H9 (cell line): ENCODE measurements around the gene AACS. TPM values are rescaled to one million over a fixed set of nuclear protein-coding genes. Genes with fewer than 3 reads are reported as not detected.

Experiments used
- DNase-seq: peaks from one replicate; pipeline ENCODE4 v3.0.0-alpha.2; 2017
- H2AFZ ChIP-seq: one replicate; pipeline ENCODE4 v1.6.1; 2013; ENCODE audit warnings: mild to moderate bottlenecking, low read length, control low read depth, moderate library complexity
- H2AK5ac ChIP-seq: 2 replicates; pipeline ENCODE4 v1.6.1; 2013; ENCODE audit warnings: low read length, control low read depth, mixed read lengths; ENCODE audit not compliant: insufficient read length
- H2BK120ac ChIP-seq: one replicate; pipeline ENCODE4 v1.6.1; 2013; ENCODE audit warnings: low read depth, mild to moderate bottlenecking, low read length, control low read depth, inconsistent platforms; ENCODE audit not compliant: poor library complexity, severe bottlenecking
- H2BK12ac ChIP-seq: 2 replicates; pipeline ENCODE4 v1.6.1; 2013; ENCODE audit warnings: low read length, control low read depth, mixed read lengths, low read depth; ENCODE audit not compliant: insufficient read length
- H2BK15ac ChIP-seq: 2 replicates; pipeline ENCODE4 v1.6.1; 2013; ENCODE audit warnings: low read depth, low read length, control low read depth
- H2BK20ac ChIP-seq: one replicate; pipeline ENCODE4 v1.6.1; 2013; ENCODE audit warnings: low read depth, mild to moderate bottlenecking, low read length, control low read depth, inconsistent platforms; ENCODE audit not compliant: poor library complexity, severe bottlenecking
- H2BK5ac ChIP-seq: 2 replicates; pipeline ENCODE4 v1.6.1; 2013; ENCODE audit warnings: low read length, control low read depth, mixed read lengths; ENCODE audit not compliant: insufficient read length
- H3K14ac ChIP-seq: 2 replicates; pipeline ENCODE4 v1.6.1; 2013; ENCODE audit warnings: low read length, control low read depth; ENCODE audit not compliant: insufficient read depth
- H3K18ac ChIP-seq: 2 replicates; pipeline ENCODE4 v1.6.1; 2013; ENCODE audit warnings: low read depth, mild to moderate bottlenecking, mixed read lengths, low read length, control low read depth; ENCODE audit not compliant: insufficient read length
- H3K23ac ChIP-seq: 2 replicates; pipeline ENCODE4 v1.6.1; 2013; ENCODE audit warnings: low read length, control low read depth, mixed read lengths, low read depth; ENCODE audit not compliant: insufficient read length
- H3K23me2 ChIP-seq: 2 replicates; pipeline ENCODE4 v1.6.1; 2013; ENCODE audit warnings: low read depth, mild to moderate bottlenecking, mixed read lengths, low read length, control low read depth; ENCODE audit not compliant: insufficient read length, poor library complexity, severe bottlenecking
- H3K27ac ChIP-seq: 2 replicates; pipeline ENCODE4 v1.5.1; 2013; ENCODE audit warnings: low read length, control low read depth, mixed read lengths, low read depth; ENCODE audit not compliant: insufficient read length
- H3K27me3 ChIP-seq: 2 replicates; pipeline ENCODE4 v1.6.1; 2013; ENCODE audit warnings: low read length, control low read depth, inconsistent platforms; ENCODE audit not compliant: insufficient read depth
- H3K4ac ChIP-seq: 2 replicates; pipeline ENCODE4 v1.6.1; 2013; ENCODE audit warnings: low read depth, mild to moderate bottlenecking, control low read depth, inconsistent platforms, low read length, moderate library complexity
- H3K4me1 ChIP-seq: 2 replicates; pipeline ENCODE4 v1.6.1; 2013; ENCODE audit warnings: low read length, control low read depth, inconsistent platforms; ENCODE audit not compliant: insufficient read depth
- H3K4me2 ChIP-seq: 2 replicates; pipeline ENCODE4 v1.6.1; 2013; ENCODE audit warnings: low read length, control low read depth, mixed read lengths; ENCODE audit not compliant: insufficient read length, insufficient read depth
- H3K56ac ChIP-seq: 2 replicates; pipeline ENCODE4 v1.6.1; 2013; ENCODE audit warnings: low read depth, mild to moderate bottlenecking, mixed read lengths, low read length, control low read depth; ENCODE audit not compliant: insufficient read length
- H3K79me1 ChIP-seq: 2 replicates; pipeline ENCODE4 v1.6.1; 2013; ENCODE audit warnings: low read depth, mild to moderate bottlenecking, moderate library complexity, low read length, control low read depth, inconsistent platforms; ENCODE audit not compliant: insufficient read depth, poor library complexity, severe bottlenecking
- H3K79me2 ChIP-seq: 2 replicates; pipeline ENCODE4 v1.6.1; 2013; ENCODE audit warnings: low read length, control low read depth, inconsistent platforms; ENCODE audit not compliant: insufficient read depth
- H3K9ac ChIP-seq: 2 replicates; pipeline ENCODE4 v1.6.1; 2013; ENCODE audit warnings: low read length, control low read depth, mixed read lengths; ENCODE audit not compliant: insufficient read length; ENCODE audit errors: extremely low read depth
- H3K9me3 ChIP-seq: one replicate; pipeline ENCODE4 v1.6.1; 2013; ENCODE audit warnings: low read depth, low read length, inconsistent platforms; ENCODE audit not compliant: control insufficient read depth
- H3T11ph ChIP-seq: one replicate; pipeline ENCODE4 v1.6.1; 2013; ENCODE audit warnings: mild to moderate bottlenecking, low read length, control low read depth, inconsistent platforms
- H4K20me1 ChIP-seq: one replicate; pipeline ENCODE4 v1.6.1; 2013; ENCODE audit not compliant: control insufficient read depth, insufficient read length, insufficient read depth
- H4K5ac ChIP-seq: 2 replicates; pipeline ENCODE4 v1.6.1; 2013; ENCODE audit warnings: low read depth, mild to moderate bottlenecking, mixed read lengths, low read length, control low read depth; ENCODE audit not compliant: insufficient read length
- H4K8ac ChIP-seq: replicated peaks from 2 replicates; pipeline ENCODE4 v1.6.1; 2013; ENCODE audit warnings: low read length, control low read depth, mixed read lengths, low read depth; ENCODE audit not compliant: insufficient read length
- H4K91ac ChIP-seq: 2 replicates; pipeline ENCODE4 v1.6.1; 2013; ENCODE audit warnings: low read depth, mild to moderate bottlenecking, moderate library complexity, mixed read lengths, low read length, control low read depth; ENCODE audit not compliant: insufficient read length
- H3K27ac Mint-ChIP-seq, 3 experiments: 2 replicates in 2 of 3; 3 replicates in 1 of 3; pipeline ENCODE4 v1.8.0; 2020 to 2021; ENCODE audit warnings: mixed read lengths in 3 of 3, mild to moderate bottlenecking in 1 of 3, moderate library complexity in 1 of 3
- H3K27me3 Mint-ChIP-seq: 2 replicates; pipeline ENCODE4 v1.8.0; 2021; ENCODE audit warnings: low read depth, mild to moderate bottlenecking, moderate library complexity, mixed read lengths
- H3K36me3 Mint-ChIP-seq, 3 experiments: 2 replicates in 2 of 3; 3 replicates in 1 of 3; pipeline ENCODE4 v1.8.0; 2020 to 2021; ENCODE audit warnings: low read depth in 3 of 3, mixed read lengths in 3 of 3; ENCODE audit not compliant: insufficient read depth in 1 of 3
- H3K4me1 Mint-ChIP-seq, 2 experiments: 2 replicates each; pipeline ENCODE4 v1.8.0; 2020; ENCODE audit warnings: mixed read lengths in 2 of 2
- H3K4me3 Mint-ChIP-seq, 2 experiments: 2 replicates in 1 of 2; 3 replicates in 1 of 2; pipeline ENCODE4 v1.8.0; 2020 to 2021; ENCODE audit warnings: mild to moderate bottlenecking in 2 of 2, mixed read lengths in 2 of 2, moderate library complexity in 1 of 2
- H3K9me3 Mint-ChIP-seq, 2 experiments: 2 replicates in 1 of 2; 3 replicates in 1 of 2; pipeline ENCODE4 v1.8.0; 2020; ENCODE audit warnings: mild to moderate bottlenecking in 2 of 2, mixed read lengths in 2 of 2, moderate library complexity in 1 of 2
- CTCF ChIP-seq: fragments of 200-600 bp; sonication (generic); conservative IDR thresholded peaks from 3 replicates; pipeline ENCODE4 v1.8.0; 2021; ENCODE audit warnings: antibody characterized with exemption, mild to moderate bottlenecking
- WGBS: extraction: QIAGEN DNeasy Blood & Tissue Kit; methylation state at CpG from one replicate; pipeline ENCODE4 v1.1.7; 2013; ENCODE audit warnings: missing lambda C conversion rate, low lambda C conversion rate, mixed read lengths; ENCODE audit not compliant: insufficient read length; ENCODE audit errors: extremely low coverage; 5-methylcytosine and 5-hydroxymethylcytosine counted together
- total RNA-seq: library from RNA; stranded (reverse); gene quantifications from 2 replicates; pipeline ENCODE4 v1.2.1, GENCODE V29; 2021

Gene AACS
- total RNA-seq, 1 experiment from 2014 or later, result 35.0 TPM

GRCh38 chr12:125131958-125132357, 66.7 kb downstream of the AACS start:
- H3K9me3 ChIP-seq, result no peaks in the 10 kb centered on the region
- no peaks in the 10 kb centered on the region for H3K27me3 ChIP-seq
- no peak overlapping the region for H4K5ac ChIP-seq
- no peak overlapping the region for H2BK15ac ChIP-seq
- no peak overlapping the region for H4K8ac ChIP-seq
- H2AFZ ChIP-seq, result no peak overlapping the region
- TF ChIP-seq CTCF, result no peak
- no peak overlapping the region for H3K56ac ChIP-seq
- H2BK5ac ChIP-seq, result no peak overlapping the region
- no peak overlapping the region for H3K18ac ChIP-seq
- H3K23me2 ChIP-seq, result no peaks in the 10 kb centered on the region
- no peak overlapping the region for H2BK120ac ChIP-seq
- no peak overlapping the region for H3T11ph ChIP-seq
- H3K9ac ChIP-seq, result no peak overlapping the region
- H3K27ac Mint-ChIP-seq, result peak overlapping the region in 1 of 3 experiments; percentile 41; a peak in 2 of 7 replicates
- no peak overlapping the region for H2BK20ac ChIP-seq
- no peaks in the 10 kb centered on the region for H3K4me1 ChIP-seq
- H2BK12ac ChIP-seq, result no peak overlapping the region
- H3K27me3 Mint-ChIP-seq, result no peaks in the 10 kb centered on the region
- H3K4me1 Mint-ChIP-seq, result peaks cover 3 to 15% of the 10 kb centered on the region in 2 experiments
- no CpG with 5 or more reads among the region's 8 CpGs for WGBS
- no peaks in the 10 kb centered on the region for H4K20me1 ChIP-seq
- no peaks in the 10 kb centered on the region for H3K9me3 Mint-ChIP-seq
- H4K91ac ChIP-seq, result no peak overlapping the region
- H3K4me2 ChIP-seq, result no peak overlapping the region
- H3K14ac ChIP-seq, result no peak overlapping the region
- H3K4ac ChIP-seq, result no peak overlapping the region
- H3K4me3 Mint-ChIP-seq, result no peak overlapping the region
- peaks cover 8 to 41% (median 32%) of the 10 kb centered on the region in 3 experiments for H3K36me3 Mint-ChIP-seq
- H3K79me2 ChIP-seq, result no peaks in the 10 kb centered on the region
- no peaks in the 10 kb centered on the region for H3K79me1 ChIP-seq
- no peak overlapping the region for H3K23ac ChIP-seq
- no peak for DNase-seq
- no peak overlapping the region for H2AK5ac ChIP-seq
- H3K27ac ChIP-seq, result no peak overlapping the region
